ENCODE results near the gene CEP85L.

The CEP85L gene

GRCh38 chr6:118651282-118652050, at the start of gene CEP85L:
TSS of gene CEP85L (minus strand) at chr6:118651591. CDS start at chr6:118651269, 322 bp downstream.
- peak; percentile 88 for DNase-seq (ENCODE audit: low spot score)

- DNase-seq (ENCODE audit: low spot score), result no peak
Measured at GRCh38 chr6:118700531-118700930, 49.1 kb upstream of the CEP85L start.

GRCh38 chr6:118697554-118697953, 46.2 kb upstream of the CEP85L start:
- DNase-seq (ENCODE audit: low spot score), result no peak

GRCh38 chr6:118696271-118696670, 44.9 kb upstream of the CEP85L start:
- DNase-seq (ENCODE audit: low spot score), result no peak

- no peak for DNase-seq (ENCODE audit: low spot score)
Measured at GRCh38 chr6:118693562-118693961, 42.2 kb upstream of the CEP85L start.

- DNase-seq (ENCODE audit: low spot score), result no peak
Measured at GRCh38 chr6:118685823-118686449, 34.5 kb upstream of the CEP85L start.

- DNase-seq (ENCODE audit: low spot score), result no peak
Measured at GRCh38 chr6:118683881-118684872, 32.8 kb upstream of the CEP85L start.

- no peak for DNase-seq (ENCODE audit: low spot score)
Measured at GRCh38 chr6:118680452-118681095, 29.2 kb upstream of the CEP85L start.

- DNase-seq (ENCODE audit: low spot score), result no peak
Measured at GRCh38 chr6:118679327-118679901, 28.0 kb upstream of the CEP85L start.

GRCh38 chr6:118678866-118679265, 27.5 kb upstream of the CEP85L start:
- DNase-seq (ENCODE audit: low spot score), result no peak

- DNase-seq (ENCODE audit: low spot score), result no peak
Measured at GRCh38 chr6:118677193-118677592, 25.8 kb upstream of the CEP85L start.

- DNase-seq (ENCODE audit: low spot score), result no peak
Measured at GRCh38 chr6:118675225-118675624, 23.8 kb upstream of the CEP85L start.

GRCh38 chr6:118674772-118675171, 23.4 kb upstream of the CEP85L start:
- DNase-seq (ENCODE audit: low spot score), result no peak

GRCh38 chr6:118672678-118673077, 21.3 kb upstream of the CEP85L start:
- DNase-seq (ENCODE audit: low spot score), result no peak

GRCh38 chr6:118669561-118669960, 18.2 kb upstream of the CEP85L start:
- no peak for DNase-seq (ENCODE audit: low spot score)

- no peak for DNase-seq (ENCODE audit: low spot score)
Measured at GRCh38 chr6:118668761-118669385, 17.5 kb upstream of the CEP85L start.

- no peak for DNase-seq (ENCODE audit: low spot score)
Measured at GRCh38 chr6:118667988-118668387, 16.6 kb upstream of the CEP85L start.

GRCh38 chr6:118665011-118665410, 13.6 kb upstream of the CEP85L start:
- DNase-seq (ENCODE audit: low spot score), result no peak

- no peak for DNase-seq (ENCODE audit: low spot score)
Measured at GRCh38 chr6:118663993-118664985, 12.9 kb upstream of the CEP85L start.

- no peak for DNase-seq (ENCODE audit: low spot score)
Measured at GRCh38 chr6:118661831-118662230, 10.4 kb upstream of the CEP85L start.
